CD4-positive, alpha-beta T cell treated with Interleukin-4 for 1 hour (primary cell): ENCODE data around the gene KATNAL1.

Experiments
- DNase-seq, 2 donors: peaks; one replicate each; pipeline ENCODE4 v3.0.0-alpha.2; 2020 to 2022

KATNAL1 gene

DNA sequence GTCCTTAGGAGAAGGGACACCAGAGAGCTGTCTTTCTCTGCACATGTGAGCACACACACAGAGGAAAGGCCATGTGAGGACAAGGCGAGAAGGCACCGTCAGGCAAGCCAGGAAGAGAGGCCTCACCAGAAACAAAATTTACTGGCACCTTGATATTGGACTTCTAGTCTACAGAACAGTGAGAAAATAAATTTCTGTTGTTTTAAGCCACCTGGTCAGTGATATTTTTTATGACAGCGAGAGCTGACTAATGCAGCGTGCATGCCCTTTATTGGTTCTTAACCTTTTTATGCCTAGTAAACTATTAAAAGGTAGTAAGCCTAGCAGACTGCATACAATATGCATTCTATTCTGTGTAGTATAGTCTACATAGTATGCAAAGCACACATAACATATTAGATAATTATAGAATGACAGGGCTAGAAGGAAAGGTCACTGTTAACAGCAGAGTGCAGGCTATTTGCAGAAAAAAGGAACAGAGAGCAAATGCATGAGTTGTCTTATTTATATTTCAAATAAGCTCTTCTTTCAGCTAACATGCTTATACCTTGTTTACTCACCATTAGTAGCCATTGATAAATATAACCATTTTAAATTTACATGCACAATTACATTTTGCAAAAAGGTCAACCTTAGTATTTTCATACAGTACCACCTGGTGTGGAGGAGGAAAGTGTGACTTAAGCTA is 25.2 kb upstream of the KATNAL1 start:
- no peak for DNase-seq

- DNase-seq, result no peak
Measured at GRCh38 chr13:30331331-30331771, 24.0 kb upstream of the KATNAL1 start.

- DNase-seq, result no peak
Measured at GRCh38 chr13:30329009-30329585, 21.7 kb upstream of the KATNAL1 start.

DNA sequence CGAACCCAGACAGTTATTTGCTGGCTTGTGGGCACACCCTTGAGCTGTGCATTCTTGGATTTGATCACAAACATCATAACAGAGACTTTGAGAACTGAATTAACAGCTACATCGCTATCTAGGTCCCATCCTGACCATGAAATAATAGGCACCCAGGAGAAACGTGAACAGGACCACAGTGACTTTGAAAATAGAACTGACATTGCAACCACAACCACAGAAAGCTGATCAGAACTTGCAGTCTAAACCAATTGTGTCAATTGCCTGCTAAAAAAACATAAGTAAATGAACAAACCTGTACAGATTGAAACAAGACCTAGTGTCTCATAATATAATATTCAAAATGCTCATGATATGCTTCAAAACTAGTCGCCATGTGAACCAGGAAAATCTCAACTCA is 18.3 kb upstream of the KATNAL1 start:
- DNase-seq, result no peak

- no peak for DNase-seq
Measured at GRCh38 chr13:30323524-30323923, 16.2 kb upstream of the KATNAL1 start.

DNA sequence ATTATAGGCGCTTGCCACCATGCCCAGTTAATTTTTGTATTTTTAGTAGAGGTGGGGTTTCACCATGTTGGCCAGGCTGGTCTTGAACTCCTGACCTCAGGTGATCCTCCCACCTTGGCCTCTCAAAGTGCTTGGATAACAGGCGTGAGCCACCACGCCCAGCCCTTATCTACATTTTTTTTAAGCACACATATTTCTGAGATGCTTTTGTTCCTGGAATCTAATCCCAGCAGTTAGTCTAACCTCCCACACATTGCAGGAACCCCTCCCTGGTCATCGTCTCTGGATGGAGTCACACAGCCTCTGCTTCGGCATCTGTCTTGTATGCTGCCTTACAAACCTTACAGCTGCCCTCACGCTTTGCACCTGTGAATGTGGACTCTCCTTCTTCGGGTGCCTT is 15.1 kb upstream of the KATNAL1 start:
- DNase-seq, result no peak

- DNase-seq, result no peak
Measured at GRCh38 chr13:30321256-30321655, 13.9 kb upstream of the KATNAL1 start.

- no peak for DNase-seq
Measured at GRCh38 chr13:30319655-30320054, 12.3 kb upstream of the KATNAL1 start.

DNA sequence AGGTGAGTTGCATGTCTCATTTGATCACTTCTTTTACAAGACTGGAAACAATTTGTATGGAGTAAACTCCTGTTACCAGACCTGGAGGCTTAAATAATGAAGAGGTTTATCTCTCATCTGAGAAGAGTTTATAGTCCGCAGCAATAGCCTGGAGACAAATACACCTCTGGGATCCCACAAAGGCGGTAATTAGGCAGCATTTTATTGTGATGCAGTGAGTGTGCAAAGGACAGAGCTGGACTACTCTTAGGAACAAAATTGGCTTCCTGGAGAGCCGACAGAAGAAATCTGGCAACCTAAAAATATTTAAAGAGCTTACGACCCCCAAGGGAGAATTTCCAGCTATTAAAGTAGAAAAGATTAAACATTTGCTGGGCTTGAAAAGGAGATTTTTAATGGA is 11.8 kb upstream of the KATNAL1 start:
- no peak for DNase-seq

- DNase-seq, result no peak
Measured at GRCh38 chr13:30318026-30318425, 10.7 kb upstream of the KATNAL1 start.

GRCh38 chr13:30314562-30314961 is 7.2 kb upstream of the KATNAL1 start:
- DNase-seq, result no peak

- no peak for DNase-seq
Measured at GRCh38 chr13:30314069-30314468, 6.7 kb upstream of the KATNAL1 start.

DNA sequence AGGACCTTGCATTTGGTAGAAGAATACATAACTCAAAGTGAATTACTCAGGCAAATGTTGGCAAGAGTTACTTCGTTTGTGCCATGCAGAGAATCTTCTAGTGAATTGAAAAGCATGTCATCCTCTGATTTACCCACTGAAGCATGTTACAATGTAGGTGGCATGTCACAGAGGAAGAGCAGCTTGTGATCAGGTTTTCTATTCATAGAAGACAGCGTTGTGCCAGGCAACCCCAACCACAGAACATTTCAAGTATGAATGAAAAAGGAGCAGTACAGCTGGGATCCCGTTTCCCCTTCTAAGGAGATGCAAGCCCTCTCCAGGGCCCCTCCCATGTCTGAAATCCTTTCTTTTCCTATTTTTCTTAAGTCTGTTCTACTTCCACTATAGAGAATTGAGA is 6.0 kb upstream of the KATNAL1 start:
- no peak for DNase-seq

DNA sequence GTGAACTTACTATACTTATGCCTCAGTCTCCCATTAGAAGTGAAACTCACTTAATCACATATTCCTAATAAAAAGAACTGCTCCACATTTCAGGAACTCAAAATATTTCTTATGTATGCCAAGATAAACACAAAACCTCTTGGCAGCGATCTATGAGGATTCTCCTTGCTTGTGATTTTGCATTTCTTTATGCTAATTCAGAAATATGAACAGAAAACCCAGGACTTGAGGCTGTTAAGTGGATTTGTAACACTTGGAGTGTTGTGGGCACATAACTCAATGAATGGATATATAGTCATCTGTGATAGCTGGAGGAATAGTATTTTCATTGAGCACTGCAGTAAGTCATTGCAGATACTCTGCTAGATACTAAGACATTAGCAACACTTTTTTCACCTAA is 5.6 kb upstream of the KATNAL1 start:
- no peak for DNase-seq

DNA sequence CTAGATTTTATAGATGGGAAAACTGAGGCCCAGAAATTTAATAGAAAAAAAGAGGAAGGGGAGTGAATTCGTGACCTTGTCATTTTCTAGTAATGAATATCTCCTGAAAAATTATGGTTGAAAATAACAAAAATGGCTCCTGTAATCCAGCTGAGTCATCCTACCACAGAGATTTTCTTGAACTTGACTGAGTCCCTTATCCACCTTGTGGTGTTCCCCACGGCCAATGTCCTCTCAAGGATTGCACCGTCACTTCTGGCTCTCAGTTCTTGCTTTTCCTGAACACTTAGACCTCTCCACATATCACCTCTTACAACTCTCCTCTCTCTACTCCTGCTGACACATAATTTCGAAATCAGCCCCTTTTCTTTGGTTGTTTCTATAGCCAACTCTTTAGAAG is 1.2 kb upstream of the KATNAL1 start:
- DNase-seq, result no peak

DNA sequence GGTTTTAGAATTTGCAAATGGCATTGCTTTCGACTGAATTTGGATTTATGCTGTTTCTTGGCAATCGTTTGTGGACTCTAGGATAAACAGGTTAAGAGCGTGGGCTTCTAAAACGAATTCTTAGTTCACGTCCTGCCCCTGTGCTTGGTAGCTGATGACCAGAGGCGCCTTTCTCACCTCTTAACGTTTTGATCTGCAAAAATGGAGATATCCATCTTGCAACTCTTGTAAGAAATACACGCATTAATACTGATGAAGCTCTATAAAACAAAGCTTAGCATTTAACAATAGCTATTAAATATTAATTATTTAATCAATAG is 580 bp upstream of the KATNAL1 start:
- DNase-seq, result no peak

DNA sequence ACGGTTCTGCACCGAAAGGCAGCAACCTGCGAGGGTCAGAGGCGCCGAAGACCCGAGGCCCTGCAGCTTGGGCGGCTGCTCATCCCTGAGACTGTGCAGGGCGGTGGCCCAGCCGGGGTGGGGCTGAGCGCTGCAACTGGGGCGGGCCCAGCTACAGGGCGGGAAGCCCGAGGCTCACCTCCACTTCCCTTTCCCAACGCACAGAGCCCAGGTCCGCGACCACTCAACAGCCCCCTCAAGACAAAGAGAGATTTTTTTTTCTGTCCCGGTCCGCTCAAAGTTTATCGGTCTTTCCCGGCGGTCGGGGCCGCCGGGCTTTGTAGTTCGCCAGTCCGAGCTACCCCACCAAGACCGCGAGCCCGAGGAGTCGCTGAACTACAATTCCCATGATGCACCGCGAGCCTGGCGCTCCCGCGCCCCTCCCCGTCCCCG is 573 bp downstream of the KATNAL1 start:
- DNase-seq, result peak; percentile 91

GRCh38 chr13:30305456-30305970 is 1.8 kb downstream of the KATNAL1 start:
- no peak for DNase-seq

DNA sequence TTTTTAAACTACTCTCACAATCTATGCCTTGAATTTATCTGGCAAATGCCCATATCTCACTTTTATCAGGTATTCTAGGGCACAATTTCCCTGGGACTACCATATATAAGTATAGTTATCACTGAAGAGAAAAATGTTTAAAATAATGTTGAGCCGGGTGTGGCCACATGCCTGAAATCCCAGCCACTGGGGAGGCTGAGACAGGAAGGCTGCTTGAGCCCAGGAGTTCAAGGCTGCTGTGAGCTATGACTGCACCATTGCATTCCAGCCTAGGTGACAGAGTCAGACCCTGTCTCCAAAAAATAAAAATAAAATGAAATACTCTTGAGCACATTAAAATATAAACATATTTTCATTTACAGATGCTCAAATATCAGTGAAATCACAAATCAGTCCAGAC is 4.1 kb downstream of the KATNAL1 start:
- DNase-seq, result no peak

DNA sequence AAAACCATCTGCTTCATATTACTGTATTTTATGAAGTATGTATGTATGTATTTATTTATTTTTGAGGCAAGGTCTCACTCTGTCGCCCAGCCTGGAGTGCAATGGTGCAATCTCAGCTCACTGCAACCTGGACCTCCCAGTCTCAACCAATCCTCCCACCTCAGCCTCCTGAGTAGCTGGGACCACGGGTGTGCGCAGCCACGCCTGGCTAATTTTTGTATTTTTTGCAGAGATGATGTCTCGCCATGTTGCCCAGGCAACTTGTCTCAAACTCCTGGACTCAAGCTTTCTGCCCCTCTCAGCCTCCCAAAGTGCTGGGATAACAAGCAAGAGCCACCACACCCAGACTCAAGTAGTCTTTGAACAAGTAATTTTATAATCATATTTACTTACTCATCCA is 5.5 kb downstream of the KATNAL1 start:
- DNase-seq, result no peak

DNA sequence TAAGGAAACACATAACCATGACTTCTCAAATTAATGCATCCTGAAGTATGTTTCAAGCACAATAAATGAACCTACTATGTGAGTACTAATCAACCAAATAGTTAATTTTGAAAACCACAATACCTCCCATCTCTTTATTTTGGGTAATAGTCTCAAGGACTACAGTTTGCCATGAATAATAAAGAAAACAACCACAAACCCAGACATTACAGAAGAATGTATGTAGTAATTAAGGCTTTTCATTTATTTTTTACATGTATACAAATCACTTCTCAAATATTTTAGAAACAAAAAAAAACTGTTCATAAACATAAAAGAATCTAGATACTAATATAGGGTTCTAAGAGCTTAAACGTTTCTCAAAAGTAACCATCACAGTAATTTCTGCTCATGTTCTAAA is 6.8 kb downstream of the KATNAL1 start:
- DNase-seq, result no peak

- no peak for DNase-seq
Measured at GRCh38 chr13:30299786-30300185, 7.6 kb downstream of the KATNAL1 start.

DNA sequence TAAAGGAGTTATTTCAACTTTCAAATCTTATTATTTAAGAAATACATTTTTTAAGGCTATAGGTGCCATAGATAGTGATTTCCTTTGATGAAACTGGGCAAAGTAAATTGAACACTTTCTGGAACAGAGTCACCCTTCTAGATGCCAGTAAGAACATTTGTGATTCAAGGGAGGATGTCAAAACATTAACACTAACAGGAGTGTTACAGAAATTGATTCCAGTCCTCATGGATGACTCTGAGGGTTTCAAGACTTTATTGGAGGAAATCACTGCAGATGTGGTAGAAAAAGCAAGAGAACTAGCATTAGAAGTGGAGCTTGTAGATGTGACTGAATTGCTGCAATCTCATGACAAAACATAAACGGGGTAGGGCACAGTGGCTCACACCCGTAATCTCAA is 12.2 kb downstream of the KATNAL1 start:
- DNase-seq, result no peak

GRCh38 chr13:30294004-30294403 is 13.3 kb downstream of the KATNAL1 start:
- DNase-seq, result no peak

GRCh38 chr13:30292325-30292724 is 15.0 kb downstream of the KATNAL1 start:
- DNase-seq, result no peak
